ENCODE results near the gene LRGUK.
"Not testable (repeated sequence)": the region's sequence is repeated elsewhere in the genome, so short reads cannot be mapped to it uniquely, and the experiment has no call there.

The LRGUK gene

DNA sequence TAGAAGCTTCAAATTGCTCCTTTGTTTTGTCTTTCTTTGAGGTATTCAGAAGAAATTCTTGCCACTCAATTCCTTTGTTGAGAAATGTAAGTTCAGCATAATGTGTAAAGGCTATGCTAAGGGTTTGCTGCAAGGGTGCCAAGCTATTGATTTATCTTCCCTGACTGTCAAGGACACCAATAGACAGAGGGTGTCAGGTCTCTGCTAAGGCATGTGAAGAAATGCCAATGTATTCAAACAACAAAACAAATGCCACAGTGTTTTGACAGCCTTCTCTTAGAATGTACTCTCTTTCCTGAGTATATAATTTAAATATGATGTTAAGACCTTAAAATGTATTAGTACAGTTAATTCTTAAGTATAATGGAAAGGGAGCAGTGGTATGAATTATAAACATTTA, 62.4 kb downstream of the LRGUK start:
- DNase-seq = no peak

GRCh38 chr7:134191876-134192275, 64.7 kb downstream of the LRGUK start:
- DNase-seq = no peak

GRCh38 chr7:134193240-134193639, 66.1 kb downstream of the LRGUK start:
- DNase-seq = no peak

GRCh38 chr7:134195252-134195651, 68.1 kb downstream of the LRGUK start:
- no peak for DNase-seq

DNA sequence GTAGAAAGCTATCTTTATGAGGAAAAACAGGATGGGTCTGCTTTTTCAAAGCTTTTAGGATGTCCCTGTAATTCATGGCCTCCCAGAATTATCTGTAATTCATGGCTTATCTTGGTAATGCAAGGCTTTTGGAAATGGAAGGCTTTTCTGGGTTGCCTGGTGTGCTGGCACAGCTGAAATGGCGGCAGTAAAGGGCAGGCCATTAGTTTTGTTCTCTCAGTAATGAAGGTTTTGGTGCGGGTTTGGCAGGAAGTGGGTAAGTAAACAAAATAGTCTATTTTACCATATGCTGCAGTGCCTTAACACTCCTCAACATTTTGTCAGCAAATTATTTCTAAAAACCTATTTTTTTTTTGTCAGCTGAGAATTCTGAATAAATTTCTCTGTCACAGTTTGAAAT, 69.3 kb downstream of the LRGUK start:
- no peak for DNase-seq

DNA sequence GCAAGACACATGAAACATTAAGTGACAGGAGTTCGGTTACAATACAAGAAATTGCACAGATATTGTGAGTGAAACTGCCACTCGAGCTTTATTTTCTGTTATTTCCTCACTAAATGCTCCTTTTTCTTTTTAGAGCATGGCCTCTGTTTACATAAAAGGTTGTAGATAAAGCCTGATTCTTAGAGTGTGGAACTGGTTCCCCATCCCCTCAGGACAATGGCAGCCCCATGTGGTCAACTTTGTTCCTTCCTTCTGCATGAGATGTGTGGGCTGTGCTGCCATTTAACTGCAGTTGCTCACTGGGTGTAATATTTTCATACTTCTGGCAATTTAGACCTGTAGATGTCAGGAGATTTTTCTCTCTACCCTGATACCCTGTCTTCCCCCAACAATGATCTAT, 70.2 kb downstream of the LRGUK start:
- no peak for DNase-seq

DNA sequence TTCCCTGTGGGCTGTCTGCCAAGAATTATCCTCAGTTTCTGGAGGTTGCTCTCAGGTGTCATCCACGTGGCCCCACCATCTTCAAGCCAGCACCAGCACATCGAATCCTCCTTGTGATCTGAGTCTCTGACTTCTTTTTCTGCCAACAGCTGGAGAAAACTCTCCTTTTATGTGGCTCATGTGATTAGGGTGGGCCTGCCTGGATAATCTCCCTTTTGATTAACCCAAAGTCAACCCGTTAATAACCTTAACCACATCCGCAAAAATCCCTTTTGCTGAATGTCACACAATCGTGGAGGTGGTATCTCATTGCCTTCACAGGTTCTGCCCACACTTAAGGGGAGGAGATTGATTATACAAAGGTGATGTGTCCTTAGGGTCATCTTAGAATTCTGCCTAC, 73.8 kb downstream of the LRGUK start:
- DNase-seq = no peak

GRCh38 chr7:134201569-134202261, 74.6 kb downstream of the LRGUK start:
- DNase-seq = no peak

DNA sequence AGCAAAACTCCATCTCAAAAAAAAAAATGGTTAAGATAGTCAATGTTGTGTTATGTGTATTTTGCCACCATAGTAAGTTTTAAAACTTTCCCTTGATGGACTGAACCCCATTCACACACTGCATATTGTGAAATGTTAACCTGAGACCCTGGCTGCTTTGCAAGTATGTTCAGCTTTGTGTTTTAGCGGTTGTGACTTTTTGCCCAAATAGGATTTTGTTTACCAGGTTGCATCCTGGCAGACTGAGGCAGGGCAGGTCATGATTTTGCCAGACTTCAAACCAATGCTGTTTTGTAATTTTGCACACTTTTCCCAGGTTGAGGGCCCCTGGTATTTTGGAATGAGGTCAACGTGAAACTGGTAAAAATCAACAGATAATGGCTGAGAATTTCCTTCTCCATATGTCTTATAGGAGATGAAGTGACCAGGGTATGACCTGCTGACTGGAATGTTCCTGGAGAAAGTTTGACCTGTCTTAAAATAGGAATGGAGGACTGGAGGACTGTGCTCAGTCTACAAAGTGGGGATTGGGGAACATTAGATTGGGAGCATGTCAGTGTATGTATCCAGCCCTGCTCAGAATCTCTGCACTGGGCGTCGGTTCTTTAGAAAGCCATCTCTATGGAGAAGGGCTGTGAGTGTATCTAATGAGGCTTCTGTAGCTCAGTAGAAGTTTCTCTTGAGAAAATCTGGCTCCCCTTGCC, 76.2 kb downstream of the LRGUK start:
- DNase-seq = no peak

DNA sequence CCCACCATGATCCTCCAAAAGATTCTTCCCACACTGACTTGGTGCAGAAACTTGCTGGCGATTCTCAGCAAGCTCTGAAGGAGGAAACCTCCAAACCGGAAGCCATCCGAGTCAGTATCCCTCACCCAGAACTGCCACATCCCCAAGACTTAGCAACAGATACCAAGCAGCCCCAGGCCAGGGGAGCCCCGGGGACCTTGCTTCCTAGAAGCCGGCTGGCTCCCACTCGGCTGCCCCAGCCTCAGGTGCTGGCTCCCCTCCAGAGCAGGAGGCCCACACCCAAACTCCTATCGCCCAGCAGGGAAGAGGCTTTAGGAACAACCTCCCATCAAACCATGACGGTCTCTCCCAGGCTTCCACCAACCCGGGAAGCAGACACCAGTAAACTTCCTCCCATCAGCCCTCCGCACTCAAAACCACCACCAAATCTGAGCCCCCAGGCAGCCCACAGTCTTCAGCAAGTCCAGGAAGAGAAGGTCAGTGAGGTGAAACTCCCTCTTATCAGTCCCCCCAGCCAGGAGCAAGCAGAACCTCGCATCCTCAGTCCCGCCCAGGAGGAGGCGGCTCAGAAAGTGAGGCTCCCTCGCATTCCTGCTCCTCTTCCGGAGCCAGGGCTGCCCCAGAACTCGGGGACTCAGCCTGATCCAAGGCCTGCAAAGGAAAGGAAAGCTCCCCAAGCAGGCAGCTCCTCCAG, 82.3 kb downstream of the LRGUK start:
- no peak for DNase-seq

DNA sequence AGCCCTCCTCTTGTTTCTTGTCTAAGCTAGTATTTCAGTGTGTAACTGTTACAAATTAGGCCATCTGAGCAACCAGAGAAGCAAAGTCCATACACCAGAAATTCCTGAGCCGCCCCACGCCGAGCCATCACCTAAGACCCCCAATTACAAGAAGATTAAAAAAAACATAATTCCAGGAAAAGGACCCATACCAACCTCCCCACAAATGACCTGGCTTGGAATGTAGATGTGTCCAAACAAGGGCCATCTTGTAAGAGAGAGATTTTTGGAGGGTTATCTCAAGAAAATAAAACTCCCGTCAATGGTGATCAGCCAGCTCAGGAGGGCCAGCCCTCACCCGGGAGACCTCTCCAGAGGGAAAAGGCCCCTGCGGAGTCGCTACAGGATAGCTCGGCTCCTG, 83.1 kb downstream of the LRGUK start:
- no peak for DNase-seq

GRCh38 chr7:134210976-134211663, 84.0 kb downstream of the LRGUK start:
- no peak for DNase-seq

- DNase-seq = no peak
Observed at GRCh38 chr7:134211817-134212216, 84.7 kb downstream of the LRGUK start.

- no peak for DNase-seq
Observed at GRCh38 chr7:134212576-134213546, 85.7 kb downstream of the LRGUK start.

DNA sequence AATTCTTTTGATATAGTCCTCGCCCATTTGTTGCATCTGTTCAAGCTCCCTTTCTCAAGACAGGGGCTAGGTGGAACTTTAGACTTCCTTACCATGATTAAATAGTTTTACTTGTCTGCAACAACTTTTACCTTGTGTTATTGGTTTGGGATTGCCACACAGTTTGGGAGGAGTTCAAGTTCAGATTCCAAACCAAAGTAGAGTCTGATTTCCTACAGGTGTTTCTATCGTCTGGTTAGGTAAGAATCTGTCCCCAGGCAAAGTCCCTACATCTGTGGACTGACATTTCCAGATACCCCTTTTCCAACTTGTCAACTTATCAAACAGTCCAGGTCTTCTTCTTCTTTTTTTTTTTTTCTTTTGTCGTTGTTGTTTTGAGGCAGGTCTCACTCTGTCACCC, 93.1 kb downstream of the LRGUK start:
- DNase-seq = no peak

- DNase-seq = not testable (repeated sequence)
Observed at GRCh38 chr7:134231296-134231695, 104.2 kb downstream of the LRGUK start.

DNA sequence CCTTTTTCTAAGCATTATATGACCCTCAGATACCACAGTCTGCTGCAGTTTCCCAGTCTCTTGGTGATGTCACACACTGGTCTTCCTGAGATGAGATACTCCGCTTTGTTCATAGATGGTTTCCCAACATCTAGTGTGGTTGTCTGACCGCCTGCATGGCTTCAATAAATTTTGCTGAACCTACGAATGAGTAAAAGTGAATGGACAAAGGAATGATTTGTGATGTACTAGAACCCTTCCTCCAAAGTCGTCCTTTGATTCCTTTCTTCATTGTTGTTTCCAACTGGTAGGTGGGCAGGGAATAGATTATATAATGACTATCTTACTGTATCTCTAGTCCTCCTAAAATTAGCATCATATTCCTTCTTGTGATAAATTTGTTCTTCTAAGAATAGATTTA, 107.1 kb downstream of the LRGUK start:
- no peak for DNase-seq

DNA sequence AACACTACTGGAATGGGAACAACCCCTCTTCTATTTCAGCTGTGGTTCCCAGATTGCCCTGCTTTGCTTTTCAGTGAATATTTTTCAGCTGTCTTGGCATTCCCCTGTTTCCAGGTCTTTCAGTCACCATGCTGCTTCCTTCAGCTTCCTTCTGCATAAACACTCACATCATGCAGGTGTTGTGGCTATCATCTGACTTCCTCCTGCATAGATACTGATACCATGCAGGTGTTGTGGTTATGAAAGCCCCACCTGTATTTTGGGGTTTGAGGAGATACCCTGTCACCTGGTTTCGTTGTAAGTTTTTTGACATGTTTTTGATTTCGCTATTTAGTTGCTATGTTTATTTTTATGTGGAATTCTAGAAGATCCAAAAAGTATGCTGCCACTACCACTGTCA, 118.1 kb downstream of the LRGUK start:
- DNase-seq = no peak

DNA sequence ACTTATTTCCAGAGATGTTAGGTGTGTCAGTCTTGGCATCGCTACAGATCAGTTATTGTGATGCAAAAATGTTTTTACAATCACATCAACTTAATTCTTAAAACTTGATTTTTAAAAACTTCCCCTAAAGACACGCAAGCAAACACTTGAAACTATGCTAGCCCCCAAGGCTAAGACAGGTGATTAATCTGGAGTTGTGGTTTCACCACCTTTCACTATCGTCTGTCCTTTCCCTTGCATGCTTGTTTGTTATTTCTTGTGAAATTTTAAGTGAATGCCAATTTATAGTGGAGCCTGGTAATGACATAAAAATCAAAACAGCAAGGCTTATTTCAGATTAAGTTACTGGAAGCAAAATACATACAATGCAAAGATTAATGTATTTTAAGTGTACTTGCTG, 119.2 kb downstream of the LRGUK start:
- no peak for DNase-seq

- DNase-seq = no peak
Observed at GRCh38 chr7:134246761-134247160, 119.6 kb downstream of the LRGUK start.

GRCh38 chr7:134248196-134248595, 121.1 kb downstream of the LRGUK start:
- no peak for DNase-seq

GRCh38 chr7:134254311-134254710, 127.2 kb downstream of the LRGUK start:
- no peak for DNase-seq

Measured in central memory CD4-positive, alpha-beta T cell (primary cell).